HL-60 (cell line): ENCODE results near the gene SPIB.

Experiments
- DNase-seq, 2 experiments: peaks; one replicate each; pipeline ENCODE4 v3.0.0-alpha.2; 2010 to 2020; ENCODE audit warnings: low read depth in 1 of 2, low spot score in 1 of 2
- H3K27ac ChIP-seq: fragments of 250-450 bp; sonication (Bioruptor Pico); replicated peaks from 2 replicates; pipeline ENCODE4 v1.5.1; 2020; ENCODE audit warnings: mild to moderate bottlenecking, moderate library complexity
- H3K27me3 ChIP-seq: fragments of 250-450 bp; sonication (Bioruptor Pico); 2 replicates; pipeline ENCODE4 v1.5.1; 2021; ENCODE audit warnings: mild to moderate bottlenecking, moderate library complexity; ENCODE audit not compliant: insufficient read depth, poor library complexity, severe bottlenecking
- H3K4me3 ChIP-seq: replicated peaks from 2 replicates; pipeline ENCODE4 v1.5.1; 2011; ENCODE audit warnings: mild to moderate bottlenecking, control low read depth, low read length; ENCODE audit not compliant: insufficient read depth
- CTCF ChIP-seq: IDR thresholded peaks from one replicate; pipeline ENCODE4 v1.5.1; 2011; ENCODE audit warnings: low read length, control low read depth, inconsistent platforms; ENCODE audit not compliant: insufficient read depth
- GABPA ChIP-seq: IDR thresholded peaks from 2 replicates; pipeline ENCODE4 v1.6.1; 2012; ENCODE audit warnings: low read depth
- POLR2AphosphoS5 ChIP-seq: IDR thresholded peaks from 2 replicates; pipeline ENCODE4 v1.6.1; 2012; ENCODE audit warnings: low read depth
- REST ChIP-seq: IDR thresholded peaks from 2 replicates; pipeline ENCODE4 v1.6.1; 2012; ENCODE audit warnings: low read depth; ENCODE audit not compliant: insufficient replicate concordance
- SPI1 ChIP-seq: IDR thresholded peaks from 2 replicates; pipeline ENCODE4 v1.6.1; 2012; ENCODE audit warnings: low read depth, mild to moderate bottlenecking, borderline replicate concordance

Gene SPIB

GRCh38 chr19:50392759-50393158, 26.0 kb upstream of the SPIB start:
- DNase-seq = no peak
- Histone ChIP-seq H3K27ac (no peak overlapping the region), H3K27me3 (no peaks in the 10 kb centered on the region), H3K4me3 (no peak overlapping the region)
- no peak for TF ChIP-seq CTCF
- no peak for TF ChIP-seq GABPA
- TF ChIP-seq POLR2AphosphoS5 = no peak
- TF ChIP-seq REST = no peak
- no peak for TF ChIP-seq SPI1

GRCh38 chr19:50393589-50393988, 25.1 kb upstream of the SPIB start:
- no peak overlapping the region for H3K27ac ChIP-seq
- no peak for DNase-seq
- TF ChIP-seq SPI1 (no peak), POLR2AphosphoS5 (no peak), REST (no peak), GABPA (no peak), CTCF (no peak)
- no peaks in the 10 kb centered on the region for H3K27me3 ChIP-seq
- H3K4me3 ChIP-seq = no peak overlapping the region

- DNase-seq = no peak
- Histone ChIP-seq H3K27ac (no peak overlapping the region), H3K4me3 (no peak overlapping the region), H3K27me3 (no peaks in the 10 kb centered on the region)
- TF ChIP-seq SPI1 = no peak
- no peak for TF ChIP-seq REST
- no peak for TF ChIP-seq GABPA
- no peak for TF ChIP-seq CTCF
- no peak for TF ChIP-seq POLR2AphosphoS5
These were observed 24.7 kb upstream of the SPIB start for GRCh38 chr19:50394017-50394416.
